ENCODE results near the gene BICRA.

Gene BICRA

DNA sequence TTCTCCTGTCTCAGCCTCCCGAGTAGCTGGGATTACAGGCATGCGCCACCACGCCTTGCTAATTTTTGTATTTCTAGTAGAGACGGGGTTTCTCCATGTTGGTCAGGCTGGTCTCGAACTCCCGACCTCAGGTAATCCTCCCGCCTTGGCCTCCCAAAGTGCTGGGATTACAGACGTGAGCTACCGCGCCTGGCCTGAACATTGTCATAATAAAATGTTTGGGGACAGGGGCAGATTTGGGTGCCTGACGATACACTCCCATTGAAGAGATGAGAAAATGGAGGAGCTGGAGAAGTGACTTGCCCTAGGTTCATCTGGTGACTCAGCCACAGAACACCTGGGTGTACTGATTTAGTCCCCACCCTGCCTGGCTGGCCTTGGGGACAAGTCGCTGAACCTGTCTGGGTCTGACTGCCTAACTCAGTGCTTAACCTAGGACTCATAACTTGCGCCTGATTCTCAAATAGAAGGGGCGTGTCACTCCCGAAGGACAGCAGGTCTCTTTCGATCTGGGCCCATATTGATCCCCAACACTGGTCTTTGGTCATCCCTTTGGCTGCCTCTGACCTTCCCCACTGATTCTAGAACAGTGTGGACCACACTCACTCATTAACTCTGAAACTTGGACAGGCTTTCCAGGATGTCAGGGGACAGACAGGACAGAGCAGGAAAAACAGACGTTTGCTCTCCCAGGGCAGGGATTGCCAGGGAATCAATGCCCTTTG is 7.6 kb upstream of the BICRA start:
- DNase-seq (ENCODE audit: low read depth in 2 of 2): no peak

- no peak for DNase-seq (ENCODE audit: low read depth in 2 of 2)
Measured at GRCh38 chr19:47603706-47604565, 5.0 kb upstream of the BICRA start.

GRCh38 chr19:47607564-47608073 is 1.3 kb upstream of the BICRA start:
- no peak for DNase-seq (ENCODE audit: low read depth in 2 of 2)

DNA sequence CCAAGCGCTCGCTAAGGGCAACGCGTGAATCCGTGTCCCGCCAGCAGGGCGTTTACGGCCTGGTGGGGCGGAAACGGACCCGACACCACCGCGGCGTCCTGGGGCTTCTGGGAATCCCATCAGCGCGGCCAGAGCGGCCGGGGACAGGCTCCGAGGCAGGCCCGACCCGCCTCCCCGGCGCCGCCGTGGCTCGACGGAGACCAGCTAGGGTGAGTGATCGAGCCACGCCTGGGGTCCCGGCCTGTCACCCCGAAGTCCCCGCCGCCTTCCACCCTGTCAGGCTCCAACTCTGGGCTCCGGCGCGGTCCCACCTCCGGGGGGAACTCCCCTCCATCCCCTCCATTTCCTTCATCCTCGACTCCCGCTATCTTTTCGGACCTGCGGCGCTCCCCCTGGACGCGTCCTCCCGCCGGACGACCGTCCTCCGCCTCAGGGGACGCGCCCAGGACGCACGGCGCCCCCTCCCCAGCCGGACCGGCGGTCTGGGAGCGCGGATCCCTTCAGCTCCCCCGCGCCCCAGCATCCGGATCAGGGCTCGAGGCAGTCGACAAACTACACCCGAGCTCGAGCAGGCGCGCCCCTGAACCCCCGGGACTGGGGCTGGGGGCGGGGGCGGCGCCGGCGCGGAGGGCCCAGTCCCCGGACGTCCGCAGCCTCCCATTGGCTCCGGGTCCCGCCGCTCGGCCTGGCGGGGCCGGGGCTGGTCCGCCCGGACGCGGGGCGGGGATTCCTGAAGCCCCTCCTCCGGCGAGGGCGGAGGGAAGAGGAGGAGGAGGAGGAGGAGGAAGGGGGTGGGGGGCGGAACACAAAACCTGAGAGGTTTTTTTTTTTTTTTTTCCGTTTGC is 638 bp upstream of the BICRA start:
- DNase-seq (ENCODE audit: low read depth in 2 of 2): peak; percentile 89 to 96

DNA sequence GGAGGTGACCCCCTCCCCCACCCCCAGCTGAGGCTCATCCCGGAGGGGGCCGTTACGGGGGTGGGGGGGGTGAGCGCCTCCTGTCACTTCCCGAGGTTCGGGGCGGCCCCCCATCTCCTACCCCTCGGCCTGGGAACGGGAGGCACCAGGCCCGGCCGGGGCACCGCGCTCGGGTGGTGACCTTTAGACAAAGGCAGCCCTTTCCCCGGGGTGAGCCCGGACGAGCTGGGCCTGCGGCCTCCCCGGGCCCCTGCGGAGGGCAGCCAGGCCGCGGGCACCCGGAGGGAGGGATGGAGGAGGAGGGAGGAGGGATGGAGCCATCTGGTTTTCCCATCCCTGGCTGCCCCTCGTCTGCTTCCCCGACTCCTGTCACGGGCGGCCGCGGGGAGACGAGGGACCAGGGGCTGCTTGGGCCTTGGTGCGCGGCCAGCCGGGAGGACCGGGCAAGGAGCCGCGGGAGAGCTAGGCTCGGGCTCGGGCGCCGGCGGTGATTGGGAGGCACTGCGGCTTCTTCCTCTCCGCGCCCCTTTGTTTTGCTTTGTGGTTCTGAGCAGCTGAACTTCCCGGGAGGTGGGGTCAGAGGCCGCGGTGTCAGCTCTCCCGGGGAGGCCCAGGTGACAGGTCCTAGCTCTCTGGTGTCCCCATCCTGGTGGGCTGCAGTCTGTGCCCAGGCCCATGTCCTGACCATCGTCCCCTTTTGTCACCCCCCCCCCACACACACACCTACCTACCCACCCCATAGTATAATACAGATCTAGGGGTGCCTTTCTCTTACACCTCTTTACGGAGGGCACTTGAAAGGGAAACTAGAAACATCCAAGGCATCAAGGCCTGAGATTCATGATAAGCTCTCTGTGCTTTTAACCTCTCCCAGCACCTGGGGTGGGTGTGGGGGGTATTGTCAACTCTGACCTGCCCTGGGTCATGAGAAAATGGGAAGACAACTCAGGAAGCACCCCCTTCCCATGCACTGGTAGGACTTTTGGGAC is 1.3 kb downstream of the BICRA start:
- DNase-seq (ENCODE audit: low read depth in 2 of 2): no peak

- no peak for DNase-seq (ENCODE audit: low read depth in 2 of 2)
Measured at GRCh38 chr19:47610902-47611301, 2.0 kb downstream of the BICRA start.

- DNase-seq (ENCODE audit: low read depth in 2 of 2): no peak
Measured at GRCh38 chr19:47613165-47614020, 4.5 kb downstream of the BICRA start.

- DNase-seq (ENCODE audit: low read depth in 2 of 2): no peak
Measured at GRCh38 chr19:47614021-47614295, 5.0 kb downstream of the BICRA start.

DNA sequence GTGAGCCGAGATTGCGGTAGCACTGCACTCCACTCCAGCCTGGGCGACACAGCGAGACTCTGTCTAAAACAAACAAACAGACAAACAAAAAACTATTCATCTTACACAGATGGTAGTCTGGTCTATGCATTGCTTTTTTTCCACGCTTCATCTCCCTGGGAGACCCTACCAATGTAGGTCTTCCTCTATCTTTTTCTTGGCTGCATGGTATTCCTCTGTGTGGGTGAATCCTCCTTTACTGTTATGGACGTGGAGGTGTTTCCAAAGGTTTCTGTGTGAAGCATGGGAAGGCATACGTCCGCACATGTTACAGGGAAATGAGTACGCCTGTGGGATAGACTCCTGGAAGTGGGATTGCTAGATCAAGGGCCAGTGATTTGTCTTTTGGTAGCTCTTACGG is 5.6 kb downstream of the BICRA start:
- no peak for DNase-seq (ENCODE audit: low read depth in 2 of 2)

- no peak for DNase-seq (ENCODE audit: low read depth in 2 of 2)
Measured at GRCh38 chr19:47615230-47615629, 6.3 kb downstream of the BICRA start.

- DNase-seq (ENCODE audit: low read depth in 2 of 2): no peak
Measured at GRCh38 chr19:47615714-47616113, 6.8 kb downstream of the BICRA start.

- DNase-seq (ENCODE audit: low read depth in 2 of 2): no peak
Measured at GRCh38 chr19:47618771-47619170, 9.8 kb downstream of the BICRA start.

GRCh38 chr19:47619763-47620162 is 10.8 kb downstream of the BICRA start:
- no peak for DNase-seq (ENCODE audit: low read depth in 2 of 2)

DNA sequence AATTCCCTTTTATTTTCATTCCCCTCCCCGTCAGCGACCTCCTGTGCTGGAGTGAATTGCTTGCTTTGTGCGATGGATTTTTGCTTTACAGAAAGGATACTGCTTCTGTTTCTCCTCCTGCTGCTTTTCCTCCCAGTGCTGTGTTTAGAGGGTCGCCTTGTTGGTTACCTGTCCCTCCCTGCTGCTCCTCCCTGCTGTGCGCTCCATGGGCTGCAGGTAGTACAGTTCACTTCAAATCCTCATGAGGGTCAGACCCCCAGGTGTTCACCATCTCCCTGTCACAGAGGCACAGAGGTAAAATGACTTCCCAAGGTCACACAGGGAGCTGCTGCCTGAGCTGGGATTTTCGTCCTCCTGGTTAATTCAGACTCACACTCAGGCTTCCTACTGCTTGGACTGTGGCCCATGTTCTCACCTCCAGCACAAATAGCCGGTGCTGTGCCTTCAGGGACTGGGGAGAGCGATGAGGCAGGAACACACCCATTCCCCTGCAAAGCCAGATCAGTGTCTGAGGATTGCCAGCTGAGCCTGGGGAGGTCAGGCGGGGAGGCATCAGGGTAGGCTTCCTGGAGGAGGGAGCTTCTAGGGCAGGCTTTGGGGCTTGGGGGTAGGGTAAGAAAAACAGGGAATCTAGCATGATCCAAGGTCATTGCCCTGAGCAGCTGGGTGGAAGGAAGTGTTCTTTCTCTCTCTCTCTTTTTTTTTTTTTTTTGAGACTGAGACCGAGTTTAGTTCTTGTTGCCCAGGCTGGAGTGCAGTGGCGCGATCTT is 14.4 kb downstream of the BICRA start:
- DNase-seq (ENCODE audit: low read depth in 2 of 2): no peak

- DNase-seq (ENCODE audit: low read depth in 2 of 2): no peak
Measured at GRCh38 chr19:47623921-47624391, 15.0 kb downstream of the BICRA start.

GRCh38 chr19:47625650-47626049 is 16.7 kb downstream of the BICRA start:
- DNase-seq (ENCODE audit: low read depth in 2 of 2): no peak

GRCh38 chr19:47626238-47626637 is 17.3 kb downstream of the BICRA start:
- no peak for DNase-seq (ENCODE audit: low read depth in 2 of 2)

GRCh38 chr19:47628078-47628771 is 19.3 kb downstream of the BICRA start:
- no peak for DNase-seq (ENCODE audit: low read depth in 2 of 2)

GRCh38 chr19:47630594-47630993 is 21.7 kb downstream of the BICRA start:
- DNase-seq (ENCODE audit: low read depth in 2 of 2): no peak
